CD14-positive monocyte (primary cell): ENCODE measurements around the gene HTR1B. TPM values are rescaled to one million over a fixed set of nuclear protein-coding genes. Genes with fewer than 3 reads are reported as not detected.

Experiments used
- DNase-seq, 3 donors: peaks; one replicate each; pipeline ENCODE4 v3.0.0-alpha.2; 2011 to 2022
- H2AFZ ChIP-seq: 2 replicates; pipeline ENCODE4 v1.6.0; 2012; ENCODE audit warnings: mild to moderate bottlenecking, low read depth, low read length, inconsistent platforms; ENCODE audit not compliant: insufficient read depth, poor library complexity, severe bottlenecking
- H3K27ac ChIP-seq, 2 donors: 1 replicate in 1 of 2; 2 replicates in 1 of 2; pipeline ENCODE4 v1.5.1; 2012 to 2013; ENCODE audit warnings: low read length in 2 of 2, control low read depth in 1 of 2, inconsistent platforms in 1 of 2, low read depth in 1 of 2, mild to moderate bottlenecking in 1 of 2
- H3K27me3 ChIP-seq, 2 donors: one replicate each; pipeline versions ENCODE4 v1.6.0 to v1.6.1; 2011 to 2013; ENCODE audit warnings: low read length in 2 of 2; ENCODE audit not compliant: control insufficient read depth in 2 of 2, insufficient read depth in 2 of 2
- H3K36me3 ChIP-seq, 2 donors: replicated peaks in 1 of 2; 1 replicate in 1 of 2; 2 replicates in 1 of 2; pipeline versions ENCODE4 v1.5.1 to v1.6.1; 2012 to 2013; ENCODE audit warnings: low read length in 2 of 2, control low read depth in 1 of 2, inconsistent platforms in 1 of 2, mild to moderate bottlenecking in 1 of 2; ENCODE audit not compliant: insufficient read depth in 2 of 2, control insufficient read depth in 1 of 2
- H3K4me1 ChIP-seq, 2 donors: 1 replicate in 1 of 2; 2 replicates in 1 of 2; pipeline versions ENCODE4 v1.5.1 to v1.6.1; 2012 to 2013; ENCODE audit warnings: low read length in 2 of 2, control low read depth in 1 of 2, inconsistent platforms in 1 of 2, mild to moderate bottlenecking in 1 of 2, moderate library complexity in 1 of 2; ENCODE audit not compliant: insufficient read depth in 2 of 2, control insufficient read depth in 1 of 2
- H3K4me2 ChIP-seq: replicated peaks from 2 replicates; pipeline ENCODE3; 2012; ENCODE audit warnings: low read length, moderate library complexity, mild to moderate bottlenecking; ENCODE audit not compliant: poor library complexity, severe bottlenecking; ENCODE audit errors: extremely low read depth
- H3K4me3 ChIP-seq, 3 experiments: fragments of 200-600 bp in 1 of 3; sonication (generic) in 1 of 3; replicated peaks in 1 of 3; 1 replicate in 2 of 3; 2 replicates in 1 of 3; pipeline ENCODE4 v1.5.1; 2011 to 2013; ENCODE audit warnings: low read length in 3 of 3, mild to moderate bottlenecking in 3 of 3, control low read depth in 2 of 3, low read depth in 2 of 3, inconsistent platforms in 1 of 3, moderate library complexity in 1 of 3
- H3K79me2 ChIP-seq: 2 replicates; pipeline ENCODE4 v1.6.0; 2012; ENCODE audit warnings: mild to moderate bottlenecking, control low read depth, inconsistent platforms, low read length, moderate library complexity; ENCODE audit not compliant: insufficient read depth
- H3K9ac ChIP-seq: 2 replicates; pipeline ENCODE4 v1.6.0; 2017; ENCODE audit warnings: low read length, mild to moderate bottlenecking; ENCODE audit not compliant: insufficient read depth, poor library complexity, severe bottlenecking
- H3K9me3 ChIP-seq, 2 donors: replicated peaks in 1 of 2; 1 replicate in 1 of 2; 2 replicates in 1 of 2; pipeline versions ENCODE4 v1.5.1 to v1.6.1; 2012 to 2013; ENCODE audit warnings: low read length in 2 of 2, control low read depth in 1 of 2; ENCODE audit not compliant: control insufficient read depth in 1 of 2, insufficient read depth in 1 of 2
- H4K20me1 ChIP-seq: 2 replicates; pipeline ENCODE4 v1.6.0; 2012; ENCODE audit warnings: mild to moderate bottlenecking, low read length, control low read depth, moderate library complexity; ENCODE audit not compliant: insufficient read depth
- H3K27ac Mint-ChIP-seq, 7 donors: one replicate each; pipeline ENCODE4 v1.8.0; 2020; ENCODE audit warnings: mild to moderate bottlenecking in 7 of 7, mixed read lengths in 7 of 7, moderate library complexity in 6 of 7, inconsistent platforms in 2 of 7
- H3K27me3 Mint-ChIP-seq, 3 donors: one replicate each; pipeline ENCODE4 v1.8.0; 2021 to 2022; ENCODE audit warnings: low read depth in 3 of 3, mild to moderate bottlenecking in 3 of 3, mixed read lengths in 3 of 3, moderate library complexity in 3 of 3, inconsistent platforms in 1 of 3
- H3K36me3 Mint-ChIP-seq, 2 donors: one replicate each; pipeline ENCODE4 v1.8.0; 2020; ENCODE audit warnings: mixed read lengths in 2 of 2, inconsistent platforms in 1 of 2, mild to moderate bottlenecking in 1 of 2
- H3K4me1 Mint-ChIP-seq: one replicate; pipeline ENCODE4 v1.8.0; 2020; ENCODE audit warnings: mild to moderate bottlenecking, mixed read lengths
- H3K4me3 Mint-ChIP-seq, 2 donors: one replicate each; pipeline ENCODE4 v1.8.0; 2020; ENCODE audit warnings: mild to moderate bottlenecking in 2 of 2, mixed read lengths in 2 of 2, moderate library complexity in 1 of 2
- H3K9me3 Mint-ChIP-seq, 7 donors: one replicate each; pipeline ENCODE4 v1.8.0; 2020 to 2022; ENCODE audit warnings: mixed read lengths in 7 of 7, mild to moderate bottlenecking in 6 of 7, moderate library complexity in 6 of 7, inconsistent platforms in 2 of 7
- CTCF ChIP-seq: fragments of 200-600 bp; IDR thresholded peaks from one replicate; pipeline ENCODE4 v1.8.0; 2022; ENCODE audit warnings: antibody characterized with exemption, mild to moderate bottlenecking
- WGBS: methylation state at CpG from one replicate; pipeline ENCODE4 v1.1.5; 2013; ENCODE audit warnings: missing lambda C conversion rate; ENCODE audit not compliant: insufficient coverage; 5-methylcytosine and 5-hydroxymethylcytosine counted together
- intact Hi-C, 2 donors: fragments of 100-400 bp; cut with micrococcal nuclease; formaldehyde crosslinking; loops; one replicate each; pipeline versions ENCODE4 v1.15.0 to v1.15.1; 2023
- polyA plus RNA-seq, 3 donors: library from polyadenylated mRNA; depleted of rRNA in 1 of 3; unstranded in 2 of 3; stranded (reverse) in 1 of 3; fragments of 300-500 nt in 2 of 3; fragments of >200 nt in 1 of 3; fragmentation: Illumina TruSeq in 2 of 3; gene quantifications; 1 replicate in 2 of 3; 2 replicates in 1 of 3; pipeline ENCODE4 v1.2.3, GENCODE V29; 2012 to 2021

The HTR1B gene
- polyA plus RNA-seq, 3 donors = not detected

- H3K9me3 ChIP-seq = peaks cover 26 to 38% of the 10 kb centered on the region in 2 donors
- H3K4me3 Mint-ChIP-seq = no peak overlapping the region
These were observed 48.6 kb upstream of the HTR1B start for GRCh38 chr6:77511860-77512259.

GRCh38 chr6:77502981-77503380 is 39.7 kb upstream of the HTR1B start:
- no peak overlapping the region for H3K27ac Mint-ChIP-seq
- Histone ChIP-seq H3K9ac (no peak overlapping the region), H3K9me3 (no peaks in the 10 kb centered on the region), H3K4me3 (no peak overlapping the region), H3K79me2 (no peaks in the 10 kb centered on the region), H4K20me1 (no peaks in the 10 kb centered on the region), H3K27me3 (no peaks in the 10 kb centered on the region), H3K36me3 (no peaks in the 10 kb centered on the region), H3K27ac (no peak overlapping the region), H3K4me2 (no peak overlapping the region), H2AFZ (no peak overlapping the region), H3K4me1 (no peaks in the 10 kb centered on the region)
- H3K9me3 Mint-ChIP-seq = peaks cover 0 to 9% (median 2%) of the 10 kb centered on the region in 7 donors
- H3K4me1 Mint-ChIP-seq = no peaks in the 10 kb centered on the region
- H3K36me3 Mint-ChIP-seq = no peaks in the 10 kb centered on the region
- no peaks in the 10 kb centered on the region for H3K27me3 Mint-ChIP-seq
- intact Hi-C loops = no loop called here
- H3K4me3 Mint-ChIP-seq = no peak overlapping the region
- TF ChIP-seq CTCF = no peak
- no peak for DNase-seq
- no CpG with 5 or more reads among the region's 1 CpG for WGBS

More at GRCh38 chr6:77511860-77512259, 48.6 kb upstream of the HTR1B start:
- H3K9ac ChIP-seq = no peak overlapping the region
- DNase-seq = no peak
- intact Hi-C loops = no loop called here
- WGBS = no CpG with 5 or more reads among the region's 1 CpG
- Mint-ChIP-seq H3K36me3 (no peaks in the 10 kb centered on the region), H3K9me3 (peaks cover 16 to 29% (median 21%) of the 10 kb centered on the region in 7 donors), H3K27ac (peak overlapping the region in 1 of 7 donors; percentile 7), H3K4me1 (no peaks in the 10 kb centered on the region), H3K27me3 (no peaks in the 10 kb centered on the region)
- no peak for TF ChIP-seq CTCF
- H3K4me2 ChIP-seq = no peak overlapping the region
- no peaks in the 10 kb centered on the region for H3K36me3 ChIP-seq
- no peaks in the 10 kb centered on the region for H3K79me2 ChIP-seq
- no peak overlapping the region for H2AFZ ChIP-seq
- no peak overlapping the region for H3K4me3 ChIP-seq
- H4K20me1 ChIP-seq = no peaks in the 10 kb centered on the region
- no peak overlapping the region for H3K27ac ChIP-seq
- H3K27me3 ChIP-seq = no peaks in the 10 kb centered on the region
- H3K4me1 ChIP-seq = no peaks in the 10 kb centered on the region
